Suprapubic skin (tissue), 4 donors: ENCODE data around the gene ABCA7.

Source experiments
- POLR2A ChIP-seq, 2 donors: fragments of 450-650 bp; IDR thresholded peaks; one replicate each; pipeline ENCODE4 v1.6.1; 2017; ENCODE audit warnings: antibody characterized with exemption in 2 of 2, mild to moderate bottlenecking in 2 of 2, moderate library complexity in 2 of 2
- POLR2AphosphoS5 ChIP-seq, 3 donors: sonication (generic); formaldehyde crosslinking; IDR thresholded peaks; one replicate each; pipeline ENCODE4 v1.6.1; 2017; ENCODE audit warnings: antibody characterized with exemption in 3 of 3
- TF ChIP-seq, protein P1 (sequence below), 2 donors: fragments of 200-600 bp in 1 of 2; fragments of 450-650 bp in 1 of 2; sonication (generic) in 1 of 2; IDR thresholded peaks; one replicate each; pipeline ENCODE4 v1.5.1; 2016 to 2019; ENCODE audit warnings: antibody characterized with exemption in 2 of 2, mild to moderate bottlenecking in 1 of 2, moderate library complexity in 1 of 2

DNA sequence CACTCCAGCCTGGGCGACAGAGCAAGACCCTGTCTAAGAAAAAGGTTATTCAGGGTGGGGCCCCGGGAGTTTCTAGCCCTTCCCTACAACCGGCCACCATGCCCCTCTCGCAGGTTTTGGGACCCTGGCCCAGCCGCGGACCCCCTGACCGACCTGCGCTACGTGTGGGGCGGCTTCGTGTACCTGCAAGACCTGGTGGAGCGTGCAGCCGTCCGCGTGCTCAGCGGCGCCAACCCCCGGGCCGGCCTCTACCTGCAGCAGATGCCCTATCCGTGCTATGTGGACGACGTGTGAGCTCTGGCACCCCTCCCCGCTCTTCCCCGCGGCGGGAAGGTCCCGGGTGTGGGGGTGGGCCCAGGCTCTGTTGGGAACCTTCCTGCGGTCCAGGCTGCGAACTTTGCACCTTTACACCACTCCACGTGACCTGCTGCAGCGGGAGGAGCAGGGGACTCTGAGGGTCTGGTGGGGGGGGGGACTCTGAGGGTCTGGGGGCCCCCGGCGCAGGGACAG, 6.3 kb downstream of the ABCA7 start:
- TF ChIP-seq, protein P1, sequence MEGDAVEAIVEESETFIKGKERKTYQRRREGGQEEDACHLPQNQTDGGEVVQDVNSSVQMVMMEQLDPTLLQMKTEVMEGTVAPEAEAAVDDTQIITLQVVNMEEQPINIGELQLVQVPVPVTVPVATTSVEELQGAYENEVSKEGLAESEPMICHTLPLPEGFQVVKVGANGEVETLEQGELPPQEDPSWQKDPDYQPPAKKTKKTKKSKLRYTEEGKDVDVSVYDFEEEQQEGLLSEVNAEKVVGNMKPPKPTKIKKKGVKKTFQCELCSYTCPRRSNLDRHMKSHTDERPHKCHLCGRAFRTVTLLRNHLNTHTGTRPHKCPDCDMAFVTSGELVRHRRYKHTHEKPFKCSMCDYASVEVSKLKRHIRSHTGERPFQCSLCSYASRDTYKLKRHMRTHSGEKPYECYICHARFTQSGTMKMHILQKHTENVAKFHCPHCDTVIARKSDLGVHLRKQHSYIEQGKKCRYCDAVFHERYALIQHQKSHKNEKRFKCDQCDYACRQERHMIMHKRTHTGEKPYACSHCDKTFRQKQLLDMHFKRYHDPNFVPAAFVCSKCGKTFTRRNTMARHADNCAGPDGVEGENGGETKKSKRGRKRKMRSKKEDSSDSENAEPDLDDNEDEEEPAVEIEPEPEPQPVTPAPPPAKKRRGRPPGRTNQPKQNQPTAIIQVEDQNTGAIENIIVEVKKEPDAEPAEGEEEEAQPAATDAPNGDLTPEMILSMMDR (IDR thresholded peaks at IDR 0.05): no peak
- TF ChIP-seq POLR2A (IDR thresholded peaks at IDR 0.05) (no peak), POLR2AphosphoS5 (IDR thresholded peaks at IDR 0.05) (no peak)
